ENCODE results near the gene PRND. TPM values are rescaled to one million over a fixed set of nuclear protein-coding genes. Genes with fewer than 3 reads are reported as not detected.

The PRND gene
- total and polyA plus RNA-seq, 2 of the 4 experiments (the other 2 are of a cell fraction): not detected

DNA sequence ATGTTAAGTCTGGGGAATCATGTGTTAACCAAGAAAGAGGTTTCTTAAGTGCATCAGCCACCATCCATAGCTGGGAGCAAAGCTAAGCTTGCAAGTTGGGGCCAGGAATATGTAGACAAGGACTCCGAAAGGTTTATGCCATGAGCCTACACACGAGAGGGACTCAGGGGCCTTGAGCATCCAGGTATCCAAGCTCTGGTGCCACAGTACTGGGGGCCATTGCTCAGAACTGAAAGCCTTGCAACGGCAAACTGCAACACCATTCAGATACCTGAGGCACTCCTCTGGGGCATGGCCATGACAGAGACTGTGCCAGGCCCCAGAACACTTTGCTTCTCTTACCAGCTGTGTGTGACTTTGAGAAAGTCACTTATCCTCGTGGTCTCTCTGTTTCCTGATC, 27.6 kb downstream of the PRND start:
- Histone ChIP-seq H3K4me3 (ENCODE audit: insufficient read depth, low read depth, low read length) (no peak overlapping the region), H2BK20ac (ENCODE audit: low read depth, low read length) (no peak overlapping the region), H4K5ac (ENCODE audit: low read depth, low read length) (no peak overlapping the region), H3K9ac (ENCODE audit: low read depth, low read length) (no peak overlapping the region), H2BK120ac (ENCODE audit: low read depth, low read length) (no peak overlapping the region), H3K27me3 (ENCODE audit: control insufficient read depth, insufficient read depth, low read length) (peaks cover 45% of the 10 kb centered on the region), H4K8ac (ENCODE audit: low read depth in 2 of 2, low read length in 2 of 2) (no peak overlapping the region), H4K91ac (ENCODE audit: insufficient read depth, low read depth, low read length) (no peak overlapping the region), H2AFZ (replicated peaks; ENCODE audit: low read length, poor library complexity) (no peak overlapping the region), H3K18ac (ENCODE audit: low read depth, low read length) (no peak overlapping the region), H4K20me1 (ENCODE audit: insufficient read depth, low read length) (no peaks in the 10 kb centered on the region), H2BK15ac (ENCODE audit: low read depth, low read length) (no peak overlapping the region), H2BK5ac (ENCODE audit: low read depth, low read length, poor library complexity, severe bottlenecking) (no peak overlapping the region), H2AK9ac (replicated peaks; ENCODE audit: low read depth, low read length, poor library complexity) (no peak overlapping the region), H3K9me3 (ENCODE audit: control insufficient read depth, insufficient read depth, low read length) (peaks cover 7% of the 10 kb centered on the region), H3K14ac (replicated peaks; ENCODE audit: low read depth, low read length) (no peak overlapping the region), H3K27ac (ENCODE audit: insufficient read depth, low read length) (no peak overlapping the region), H3K56ac (ENCODE audit: extremely low read depth, insufficient read depth, low read length) (no peak overlapping the region), H3K4me2 (ENCODE audit: low read depth, low read length) (no peak overlapping the region), H3K4ac (ENCODE audit: low read depth, low read length) (no peak overlapping the region), H3K4me1 (ENCODE audit: control insufficient read depth, insufficient read depth, low read length) (no peaks in the 10 kb centered on the region), H2AK5ac (ENCODE audit: low read depth, low read length) (no peak overlapping the region), H3K79me1 (ENCODE audit: low read depth in 1 of 2, low read length in 2 of 2) (no peaks in the 10 kb centered on the region), H3K36me3 (ENCODE audit: control insufficient read depth, insufficient read depth, low read length) (no peaks in the 10 kb centered on the region), H3K9me1 (ENCODE audit: insufficient read depth, low read length) (no peaks in the 10 kb centered on the region), H3K23ac (ENCODE audit: low read depth, low read length) (no peak overlapping the region)
- TF ChIP-seq RCOR1 (IDR thresholded peaks at IDR 0.05; ENCODE audit: insufficient replicate concordance, low read length) (no peak), POLR2A (IDR thresholded peaks at IDR 0.05; ENCODE audit: low read depth, low read length) (no peak), CHD1 (IDR thresholded peaks at IDR 0.05; ENCODE audit: low read depth, low read length) (no peak), CEBPB (IDR thresholded peaks at IDR 0.05; ENCODE audit: low read depth, low read length) (no peak), RAD21 (IDR thresholded peaks at IDR 0.05; ENCODE audit: low read length) (no peak), MAFK (IDR thresholded peaks at IDR 0.05; ENCODE audit: low read depth, low read length) (no peak), RFX5 (IDR thresholded peaks at IDR 0.05; ENCODE audit: low read depth, low read length) (no peak)
- TF ChIP-seq, protein P1, sequence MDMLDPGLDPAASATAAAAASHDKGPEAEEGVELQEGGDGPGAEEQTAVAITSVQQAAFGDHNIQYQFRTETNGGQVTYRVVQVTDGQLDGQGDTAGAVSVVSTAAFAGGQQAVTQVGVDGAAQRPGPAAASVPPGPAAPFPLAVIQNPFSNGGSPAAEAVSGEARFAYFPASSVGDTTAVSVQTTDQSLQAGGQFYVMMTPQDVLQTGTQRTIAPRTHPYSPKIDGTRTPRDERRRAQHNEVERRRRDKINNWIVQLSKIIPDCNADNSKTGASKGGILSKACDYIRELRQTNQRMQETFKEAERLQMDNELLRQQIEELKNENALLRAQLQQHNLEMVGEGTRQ (IDR thresholded peaks at IDR 0.05; ENCODE audit: low read depth, low read length): no peak
- ATAC-seq (ENCODE audit: low read depth): no peak
- intact Hi-C loops (cut with micrococcal nuclease) (no loop called here), in situ Hi-C loops (cut with MboI; ENCODE audit: low sequenced_read_pairs) (no loop called here), dilution Hi-C loops (cut with HindIII; ENCODE audit: low sequenced_read_pairs, unreplicated experiment) (no loop called here)
- no peak for DNase-seq
- 40% methylated on average over 1 of the region's 4 CpGs; no CpG with 5 or more reads in 1 of the 2 experiments for WGBS, 2 experiments (ENCODE audit: extremely low coverage in 2 of 2, insufficient read length in 1 of 2)
- CTCF ChIA-PET: no interaction called here
- POLR2A ChIA-PET (ENCODE audit: unreplicated experiment): no interaction called here
- no TSS peak for BruUV-seq (replicated peaks)

All from IMR-90 (cell line).